GM23338 (cell line): ENCODE data around the gene C10orf53. TPM values are rescaled to one million over a fixed set of nuclear protein-coding genes. Genes with fewer than 3 reads are reported as not detected.
"Not testable (repeated sequence)": the region's sequence is repeated elsewhere in the genome, so short reads cannot be mapped to it uniquely, and the experiment has no call there.

Experiments used
- ATAC-seq: fragments of 200-7000 bp; cut with Tn5 transposase; 3 replicates; pipeline ENCODE4 v1.9.1; 2020
- DNase-seq: peaks from one replicate; pipeline ENCODE4 v3.0.0-alpha.2; 2015; ENCODE audit warnings: low spot score
- H2AFZ ChIP-seq: fragments of 200-600 bp; sonication (generic); 2 replicates; pipeline ENCODE4 v1.8.0; 2016; ENCODE audit warnings: antibody characterized with exemption, mild to moderate bottlenecking, moderate library complexity
- H3F3A ChIP-seq: fragments of 200-600 bp; sonication (generic); replicated peaks from 2 replicates; pipeline ENCODE4 v1.8.0; 2017; ENCODE audit warnings: antibody characterized with exemption, mixed run types, low read depth
- H3K27ac ChIP-seq: fragments of 200-600 bp; sonication (generic); 2 replicates; pipeline ENCODE4 v1.6.1; 2016; ENCODE audit warnings: low read depth
- H3K27me3 ChIP-seq: fragments of 200-600 bp; sonication (generic); 2 replicates; pipeline ENCODE4 v1.8.0; 2016; ENCODE audit warnings: mild to moderate bottlenecking, mixed run types, moderate library complexity; ENCODE audit not compliant: insufficient read depth
- H3K36me3 ChIP-seq: fragments of 200-600 bp; sonication (generic); 2 replicates; pipeline ENCODE4 v1.8.0; 2016; ENCODE audit warnings: mild to moderate bottlenecking; ENCODE audit not compliant: insufficient read depth
- H3K4me1 ChIP-seq: fragments of 200-600 bp; sonication (generic); 2 replicates; pipeline ENCODE4 v1.8.0; 2016; ENCODE audit warnings: mild to moderate bottlenecking, moderate library complexity; ENCODE audit not compliant: insufficient read depth
- H3K4me2 ChIP-seq: fragments of 200-600 bp; sonication (generic); 2 replicates; pipeline ENCODE4 v1.7.1; 2017; ENCODE audit warnings: mixed run types
- H3K4me3 ChIP-seq: fragments of 200-600 bp; sonication (generic); 2 replicates; pipeline ENCODE4 v1.6.1; 2016; ENCODE audit warnings: mixed run types
- H3K79me2 ChIP-seq: fragments of 200-600 bp; sonication (generic); replicated peaks from 2 replicates; pipeline ENCODE4 v1.8.0; 2017; ENCODE audit warnings: mild to moderate bottlenecking; ENCODE audit not compliant: insufficient read depth
- H3K9me2 ChIP-seq: fragments of 200-600 bp; sonication (generic); 2 replicates; pipeline ENCODE4 v1.8.0; 2017; ENCODE audit not compliant: insufficient read depth
- H4K20me1 ChIP-seq: fragments of 200-600 bp; sonication (generic); replicated peaks from 2 replicates; pipeline ENCODE4 v1.8.0; 2017; ENCODE audit warnings: mild to moderate bottlenecking; ENCODE audit not compliant: insufficient read depth
- H3K27ac Mint-ChIP-seq: 2 replicates; pipeline ENCODE4 v1.8.0; 2020; ENCODE audit warnings: inconsistent platforms, mild to moderate bottlenecking, moderate library complexity, mixed read lengths
- H3K27me3 Mint-ChIP-seq: 3 replicates; pipeline ENCODE4 v1.8.0; 2022; ENCODE audit warnings: low read depth, mild to moderate bottlenecking, moderate library complexity, mixed read lengths, inconsistent platforms; ENCODE audit not compliant: insufficient read depth, poor library complexity
- H3K36me3 Mint-ChIP-seq: 3 replicates; pipeline ENCODE4 v1.8.0; 2021; ENCODE audit warnings: low read depth, mild to moderate bottlenecking, inconsistent platforms, moderate library complexity, mixed read lengths
- H3K4me1 Mint-ChIP-seq: 3 replicates; pipeline ENCODE4 v1.8.0; 2020; ENCODE audit warnings: mild to moderate bottlenecking, inconsistent platforms, mixed read lengths
- H3K4me3 Mint-ChIP-seq: 3 replicates; pipeline ENCODE4 v1.8.0; 2021; ENCODE audit warnings: moderate library complexity, mild to moderate bottlenecking, inconsistent platforms, mixed read lengths
- H3K9me3 Mint-ChIP-seq: 3 replicates; pipeline ENCODE4 v1.8.0; 2020; ENCODE audit warnings: moderate library complexity, mild to moderate bottlenecking, inconsistent platforms, mixed read lengths
- EZH2 ChIP-seq: fragments of 200-600 bp; sonication (generic); IDR thresholded peaks from one replicate; pipeline ENCODE4 v1.8.0; 2017; ENCODE audit warnings: antibody characterized with exemption, mild to moderate bottlenecking, low read depth; ENCODE audit not compliant: unreplicated experiment
- EZH2phosphoT487 ChIP-seq: fragments of 200-600 bp; sonication (generic); IDR thresholded peaks from one replicate; pipeline ENCODE4 v1.8.1; 2018; ENCODE audit warnings: antibody characterized with exemption; ENCODE audit not compliant: unreplicated experiment
- JUNB ChIP-seq: IDR thresholded peaks from one replicate; pipeline ENCODE4 v1.6.1; 2016; ENCODE audit warnings: antibody characterized with exemption; ENCODE audit not compliant: unreplicated experiment
- NANOG ChIP-seq: IDR thresholded peaks from 2 replicates; pipeline ENCODE4 v1.6.1; 2016; ENCODE audit warnings: antibody characterized with exemption, borderline replicate concordance
- ZNF331 ChIP-seq: fragments of 250-450 bp; sonication (Bioruptor Pico); IDR thresholded peaks from 2 replicates; pipeline ENCODE4 v1.5.0; 2020; ENCODE audit warnings: low read depth, mild to moderate bottlenecking, moderate library complexity
- polyA plus RNA-seq: library from polyadenylated mRNA; unstranded; fragments of >200 nt; fragmentation: Nextera tagmentation; extraction: Ambion mirVana; gene quantifications from 2 replicates; pipeline ENCODE4 v1.2.1, GENCODE V29; 2016
- total RNA-seq: library from RNA; depleted of rRNA; stranded (reverse); fragments of >200 nt; shearing (Covaris generic); gene quantifications from 2 replicates; pipeline ENCODE4 v1.2.3, GENCODE V29; 2014
- TF ChIP-seq, protein P1 (sequence below): IDR thresholded peaks from 2 replicates; pipeline ENCODE4 v1.6.1; 2016; ENCODE audit warnings: antibody characterized with exemption
- TF ChIP-seq, protein P2 (sequence below): IDR thresholded peaks from one replicate; pipeline ENCODE4 v1.6.1; 2018; ENCODE audit warnings: antibody characterized with exemption; ENCODE audit not compliant: unreplicated experiment

Gene C10orf53
- total and polyA plus RNA-seq, 2 experiments from 2014 or later = not detected

DNA sequence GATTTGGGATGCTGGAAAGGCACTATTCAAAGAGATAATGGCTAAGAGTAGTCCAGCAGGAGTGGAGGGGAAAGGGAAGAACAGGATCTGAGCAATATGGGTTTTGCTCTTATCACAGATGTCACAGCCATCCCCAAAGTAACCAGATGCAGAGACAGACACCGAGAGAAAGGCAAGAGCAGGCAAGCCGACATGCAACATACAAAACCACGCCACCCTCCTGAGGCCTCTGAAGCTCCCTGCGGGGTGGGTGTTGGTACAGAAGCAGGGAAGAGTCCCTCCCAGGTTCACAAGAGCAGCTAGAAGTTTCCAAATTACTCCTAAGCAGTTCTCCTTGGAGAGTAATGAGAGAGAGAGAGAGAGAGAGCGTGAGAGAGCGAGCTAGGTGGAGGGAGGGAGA lies 10.8 kb upstream of the C10orf53 start (continued):
- no peak for TF ChIP-seq ZNF331 (CRISPR knock-in tag)
- no peak for TF ChIP-seq EZH2phosphoT487
- no peak for TF ChIP-seq EZH2
- TF ChIP-seq, protein P1, sequence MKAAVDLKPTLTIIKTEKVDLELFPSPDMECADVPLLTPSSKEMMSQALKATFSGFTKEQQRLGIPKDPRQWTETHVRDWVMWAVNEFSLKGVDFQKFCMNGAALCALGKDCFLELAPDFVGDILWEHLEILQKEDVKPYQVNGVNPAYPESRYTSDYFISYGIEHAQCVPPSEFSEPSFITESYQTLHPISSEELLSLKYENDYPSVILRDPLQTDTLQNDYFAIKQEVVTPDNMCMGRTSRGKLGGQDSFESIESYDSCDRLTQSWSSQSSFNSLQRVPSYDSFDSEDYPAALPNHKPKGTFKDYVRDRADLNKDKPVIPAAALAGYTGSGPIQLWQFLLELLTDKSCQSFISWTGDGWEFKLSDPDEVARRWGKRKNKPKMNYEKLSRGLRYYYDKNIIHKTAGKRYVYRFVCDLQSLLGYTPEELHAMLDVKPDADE = no peak
- no peak for TF ChIP-seq JUNB
- TF ChIP-seq, protein P2, sequence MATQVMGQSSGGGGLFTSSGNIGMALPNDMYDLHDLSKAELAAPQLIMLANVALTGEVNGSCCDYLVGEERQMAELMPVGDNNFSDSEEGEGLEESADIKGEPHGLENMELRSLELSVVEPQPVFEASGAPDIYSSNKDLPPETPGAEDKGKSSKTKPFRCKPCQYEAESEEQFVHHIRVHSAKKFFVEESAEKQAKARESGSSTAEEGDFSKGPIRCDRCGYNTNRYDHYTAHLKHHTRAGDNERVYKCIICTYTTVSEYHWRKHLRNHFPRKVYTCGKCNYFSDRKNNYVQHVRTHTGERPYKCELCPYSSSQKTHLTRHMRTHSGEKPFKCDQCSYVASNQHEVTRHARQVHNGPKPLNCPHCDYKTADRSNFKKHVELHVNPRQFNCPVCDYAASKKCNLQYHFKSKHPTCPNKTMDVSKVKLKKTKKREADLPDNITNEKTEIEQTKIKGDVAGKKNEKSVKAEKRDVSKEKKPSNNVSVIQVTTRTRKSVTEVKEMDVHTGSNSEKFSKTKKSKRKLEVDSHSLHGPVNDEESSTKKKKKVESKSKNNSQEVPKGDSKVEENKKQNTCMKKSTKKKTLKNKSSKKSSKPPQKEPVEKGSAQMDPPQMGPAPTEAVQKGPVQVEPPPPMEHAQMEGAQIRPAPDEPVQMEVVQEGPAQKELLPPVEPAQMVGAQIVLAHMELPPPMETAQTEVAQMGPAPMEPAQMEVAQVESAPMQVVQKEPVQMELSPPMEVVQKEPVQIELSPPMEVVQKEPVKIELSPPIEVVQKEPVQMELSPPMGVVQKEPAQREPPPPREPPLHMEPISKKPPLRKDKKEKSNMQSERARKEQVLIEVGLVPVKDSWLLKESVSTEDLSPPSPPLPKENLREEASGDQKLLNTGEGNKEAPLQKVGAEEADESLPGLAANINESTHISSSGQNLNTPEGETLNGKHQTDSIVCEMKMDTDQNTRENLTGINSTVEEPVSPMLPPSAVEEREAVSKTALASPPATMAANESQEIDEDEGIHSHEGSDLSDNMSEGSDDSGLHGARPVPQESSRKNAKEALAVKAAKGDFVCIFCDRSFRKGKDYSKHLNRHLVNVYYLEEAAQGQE = no peak
- no peak for TF ChIP-seq NANOG

DNA sequence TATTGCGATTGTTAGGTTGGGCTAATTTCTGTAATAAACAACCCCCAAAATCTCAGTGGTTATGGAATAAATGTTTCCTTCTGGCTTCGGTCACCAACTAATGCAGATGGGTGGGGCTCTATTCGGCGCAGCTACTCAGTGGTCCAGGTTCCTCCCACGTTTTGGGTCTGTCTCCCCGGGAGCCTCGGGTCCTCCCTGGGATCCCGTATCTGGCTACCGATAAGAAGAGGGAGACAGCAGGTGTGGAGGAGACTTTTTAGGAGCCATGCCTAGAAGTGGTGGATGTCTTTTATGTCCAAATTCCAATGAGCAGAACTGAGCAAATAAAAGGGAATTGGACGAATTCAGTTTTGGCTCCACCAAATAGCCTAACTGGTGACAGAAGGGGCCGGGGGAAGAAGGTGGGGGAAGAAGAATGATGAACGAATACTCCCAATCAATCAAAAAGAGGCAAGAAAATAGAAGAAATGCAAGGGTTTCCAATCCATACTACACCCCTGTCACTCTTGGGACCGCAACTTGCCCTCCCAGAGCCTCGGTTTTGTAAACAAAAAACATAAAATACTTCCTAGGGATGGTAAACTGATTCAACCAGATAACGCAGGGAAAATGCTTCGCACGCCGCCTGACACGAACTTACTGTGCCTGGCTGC lies 498 bp upstream of the C10orf53 start:
- peaks cover 39% of the 10 kb centered on the region for H3K27me3 Mint-ChIP-seq
- peak overlapping the region; percentile 80 for H3K4me2 ChIP-seq
- H3K27me3 ChIP-seq = peaks cover 78% of the 10 kb centered on the region
- H3K4me1 Mint-ChIP-seq = peaks cover 9% of the 10 kb centered on the region; the same call in 2 of the 3 replicates
- peaks cover 4% of the 10 kb centered on the region; the same call in 1 of the 2 replicates for H3K9me2 ChIP-seq
- peak overlapping the region; percentile 98 for H2AFZ ChIP-seq
- ATAC-seq (peak; percentile 36), DNase-seq (no peak)
- no peaks in the 10 kb centered on the region for H3K79me2 ChIP-seq
- no peaks in the 10 kb centered on the region for H3K36me3 Mint-ChIP-seq
- H3K36me3 ChIP-seq = no peaks in the 10 kb centered on the region
- H3K4me3 ChIP-seq = peak overlapping the region; percentile 53
- 0 out of 2 replicates have a peak, but pooled peaks cover 5% of the 10 kb centered on the region for H3F3A ChIP-seq
- peaks cover 6% of the 10 kb centered on the region for H3K4me1 ChIP-seq
- no peak overlapping the region for H3K27ac Mint-ChIP-seq
- H3K4me3 Mint-ChIP-seq = peak overlapping the region; percentile 77
- no peak overlapping the region for H3K27ac ChIP-seq
- H4K20me1 ChIP-seq = no peaks in the 10 kb centered on the region
- TF ChIP-seq, protein P2 = no peak
- TF ChIP-seq EZH2 = peak; percentile 25
- H3K9me3 Mint-ChIP-seq = peaks cover 7% of the 10 kb centered on the region; the same call in 2 of the 3 replicates

- not testable (repeated sequence) for ATAC-seq, H3K4me3 ChIP-seq, H4K20me1 ChIP-seq, H3K27ac Mint-ChIP-seq, H3K9me2 ChIP-seq, DNase-seq, H3K4me3 Mint-ChIP-seq, H3K27ac ChIP-seq, H2AFZ ChIP-seq, H3K36me3 ChIP-seq, H3F3A ChIP-seq, H3K4me1 ChIP-seq, H3K79me2 ChIP-seq, H3K4me2 ChIP-seq
- peaks cover 46% of the 10 kb centered on the region for H3K27me3 Mint-ChIP-seq
- peaks cover 27% of the 10 kb centered on the region for H3K9me3 Mint-ChIP-seq
- peaks cover 11% of the 10 kb centered on the region; the same call in 2 of the 3 replicates for H3K36me3 Mint-ChIP-seq
- peaks cover 12% of the 10 kb centered on the region; the same call in 2 of the 3 replicates for H3K4me1 Mint-ChIP-seq
- peaks cover 64% of the 10 kb centered on the region for H3K27me3 ChIP-seq
Measured at GRCh38 chr10:49682449-49682848, 3.0 kb downstream of the C10orf53 start.
